Erythroblast (primary cell): ENCODE results near the gene TULP1.
"Not testable (repeated sequence)": the region's sequence is repeated elsewhere in the genome, so short reads cannot be mapped to it uniquely, and the experiment has no call there.

ENCODE experiments used
- DNase-seq, 2 experiments: peaks; one replicate each; lab custom pipeline; 2025; lab: John Stamatoyannopoulos, UW
- GATA1 ChIP-seq: IDR thresholded peaks from 2 replicates; pipeline ENCODE4 v1.6.1; 2011; ENCODE audit warnings: low read depth, mild to moderate bottlenecking, control low read depth, low read length, moderate library complexity
- POLR2A ChIP-seq: IDR thresholded peaks from 2 replicates; pipeline ENCODE4 v1.6.1; 2011; ENCODE audit warnings: mild to moderate bottlenecking, low read length

Gene TULP1

DNA sequence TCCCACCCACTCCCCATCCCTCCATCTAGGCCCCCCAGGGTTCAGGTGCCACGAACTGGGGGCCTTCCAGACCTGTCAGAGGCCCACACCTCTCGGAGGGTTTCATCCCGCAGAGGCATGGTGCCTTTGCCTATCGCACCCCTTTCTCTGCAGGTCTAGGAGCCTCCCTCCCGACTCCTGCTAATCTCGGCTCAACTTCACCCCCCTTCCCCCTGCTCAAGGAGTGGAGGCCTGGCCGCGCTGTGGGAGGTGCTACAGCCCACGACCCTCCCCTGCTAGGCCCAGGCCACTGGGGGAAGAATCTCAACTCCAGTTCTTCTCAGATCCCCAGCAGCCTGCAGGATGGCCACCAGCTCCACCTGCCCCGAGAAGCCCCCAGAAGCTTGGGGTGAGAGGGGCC is at the start of gene TULP1:
TULP1 (minus strand) TSS at position 157 of the 400 bp plus-strand sequence; CDS start at position 119, 38 bp downstream.
- TF ChIP-seq GATA1 (no peak), POLR2A (no peak)
- DNase-seq: no peak

DNA sequence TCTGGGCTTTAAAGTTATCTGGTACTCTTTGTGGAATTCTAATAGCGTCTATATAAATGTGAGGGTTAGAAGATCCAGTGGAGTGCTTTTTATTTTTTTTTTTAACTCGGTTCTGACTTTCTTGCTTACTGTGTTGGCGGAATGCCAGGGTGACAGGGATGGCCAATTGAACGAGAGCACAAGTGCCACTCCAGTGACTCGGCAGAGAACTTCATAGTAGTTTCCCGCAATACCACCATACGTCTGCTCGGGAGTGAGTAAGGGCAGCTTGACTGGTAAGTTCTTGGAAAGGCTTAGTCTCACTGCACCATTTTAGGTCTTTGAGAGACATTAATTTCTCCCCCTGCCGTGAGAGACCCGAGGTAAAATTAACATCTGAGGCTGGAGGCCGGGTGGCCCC is 49.4 kb upstream of the TULP1 start:
- no peak for DNase-seq
- TF ChIP-seq GATA1 (no peak), POLR2A (no peak)

DNA sequence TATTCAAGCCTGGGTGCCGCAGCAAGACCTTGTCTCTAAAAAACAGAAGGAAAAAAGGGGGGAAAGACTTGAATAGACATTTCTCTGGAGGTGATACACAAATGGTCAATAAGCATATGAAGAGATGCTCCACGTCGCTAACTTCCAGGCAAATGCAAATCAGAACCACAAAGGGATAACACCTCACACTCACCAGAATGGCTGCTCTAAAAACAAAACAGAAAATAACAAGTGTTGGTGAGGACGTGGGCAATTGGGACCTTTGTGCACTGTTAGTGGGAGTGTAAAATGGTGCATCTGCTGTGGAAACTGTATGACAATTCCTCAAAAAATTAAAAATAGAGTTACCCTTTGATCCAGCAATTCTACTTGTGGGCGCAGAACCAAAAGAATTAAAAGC is 48.4 kb upstream of the TULP1 start:
- DNase-seq: no peak
- TF ChIP-seq POLR2A (no peak), GATA1 (no peak)

DNA sequence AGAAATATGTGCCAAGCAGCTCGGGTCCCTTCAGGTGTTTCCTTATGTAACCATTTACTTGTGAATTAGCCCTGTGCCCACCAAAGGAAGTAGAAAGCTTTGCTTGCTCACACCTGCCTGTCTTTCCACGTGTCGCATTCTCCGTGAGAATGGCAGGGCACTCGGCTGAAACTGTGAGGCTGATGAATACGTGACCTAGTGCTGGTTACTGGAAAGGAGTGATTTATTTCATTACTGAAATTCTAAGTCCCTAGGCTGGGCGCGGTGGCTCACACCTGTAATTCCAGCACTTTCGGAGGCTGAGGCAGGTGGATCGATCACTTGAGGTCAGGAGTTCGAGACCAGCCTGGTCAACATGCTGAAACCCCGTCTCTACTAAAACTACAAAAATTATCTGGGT is 45.9 kb upstream of the TULP1 start:
- DNase-seq: no peak
- TF ChIP-seq GATA1: no peak
- TF ChIP-seq POLR2A: no peak

DNA sequence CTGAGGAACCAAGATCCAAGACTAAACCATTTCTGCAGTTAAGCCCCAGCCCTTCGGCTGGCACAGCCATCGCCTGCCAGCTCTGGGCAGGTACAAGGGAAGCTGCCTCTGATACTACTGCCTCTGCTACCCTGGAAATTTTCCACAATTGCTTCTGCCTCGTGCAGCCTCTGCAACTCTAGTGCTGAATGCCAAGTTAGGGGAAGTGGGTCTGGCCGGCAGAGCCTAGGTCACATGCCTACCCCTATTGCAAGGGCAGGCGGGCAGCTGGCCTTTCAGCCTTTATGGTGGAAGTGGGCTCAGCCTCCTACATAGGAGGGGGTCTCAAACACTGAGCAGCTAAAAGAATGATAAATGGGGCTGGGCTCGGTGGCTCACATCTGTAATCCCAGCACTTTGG is 44.5 kb upstream of the TULP1 start:
- no peak for DNase-seq
- TF ChIP-seq GATA1 (no peak), POLR2A (no peak)

DNA sequence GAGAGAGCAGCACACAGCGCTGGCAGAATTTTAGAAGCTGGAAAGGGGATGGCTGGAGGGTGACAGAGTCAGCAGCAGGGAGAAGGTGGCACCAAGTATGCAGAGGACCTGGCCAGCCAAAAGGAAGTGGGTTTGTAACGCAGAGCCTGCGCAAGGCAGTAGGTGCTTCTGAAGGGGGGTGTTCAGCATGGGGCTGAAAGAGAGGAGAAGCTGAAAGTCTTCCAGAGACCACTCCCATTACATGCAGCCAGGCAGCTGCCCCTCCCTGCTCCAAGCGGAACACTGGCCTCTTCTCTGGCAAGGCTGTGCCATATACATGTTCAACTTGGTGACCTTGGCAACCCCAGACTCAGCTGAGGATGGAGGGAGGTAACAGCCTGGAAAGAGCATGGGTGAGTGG is 42.1 kb upstream of the TULP1 start:
- TF ChIP-seq GATA1 (no peak), POLR2A (no peak)

DNA sequence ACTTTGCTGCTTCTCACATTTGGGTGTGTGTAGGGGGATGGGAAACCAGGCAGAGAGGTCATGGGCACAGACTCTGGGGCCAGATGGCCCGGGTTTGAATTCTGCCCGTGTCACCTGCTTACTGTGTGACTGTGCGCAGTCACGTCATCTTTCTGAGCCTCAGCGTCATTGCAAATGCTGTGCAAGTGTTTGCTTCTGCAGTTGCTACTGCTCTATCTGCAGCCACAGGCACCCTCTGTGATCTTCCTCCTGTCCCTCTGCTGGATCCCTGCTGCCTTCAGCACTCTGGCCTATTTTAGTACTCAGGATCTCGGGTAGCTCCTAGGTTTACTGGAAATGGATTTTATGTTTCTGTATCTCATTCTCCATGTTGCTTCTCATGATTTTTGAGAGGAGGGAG is 40.6 kb upstream of the TULP1 start:
- DNase-seq: no peak
- TF ChIP-seq GATA1 (no peak), POLR2A (no peak)

More for the DNA sequence above, 42.1 kb upstream of the TULP1 start:
- DNase-seq: no peak

DNA sequence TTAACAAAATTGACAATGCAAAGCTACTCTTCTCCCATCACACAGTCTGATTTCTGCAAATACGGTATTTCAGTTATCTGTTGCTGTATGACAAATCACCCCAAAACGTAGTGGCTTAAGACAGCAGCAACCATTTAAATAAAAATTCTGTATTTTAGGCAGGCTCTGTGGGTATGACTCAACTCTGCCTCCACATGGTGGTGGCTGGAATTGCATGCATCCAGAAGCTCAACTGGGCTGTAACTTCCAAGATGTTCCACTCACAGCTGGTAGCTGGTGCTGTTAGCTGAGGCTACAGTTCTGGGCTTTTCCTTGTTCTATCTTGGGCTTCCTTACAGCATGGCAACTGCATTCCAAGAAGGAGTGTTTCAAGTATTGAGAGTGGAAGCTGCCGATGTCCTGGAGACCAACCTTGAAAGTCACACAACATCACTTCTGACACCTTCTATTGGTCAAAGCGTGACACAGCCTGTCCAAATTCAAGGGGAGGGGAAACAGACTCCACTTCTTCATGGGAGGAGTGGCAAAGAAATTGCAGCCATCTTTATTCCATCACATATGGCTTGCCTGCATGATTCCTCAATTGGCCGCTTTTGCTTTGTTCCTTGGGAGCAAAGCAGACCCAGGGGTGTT is 39.7 kb upstream of the TULP1 start:
- DNase-seq: peak; percentile 57 to 76
- no peak for TF ChIP-seq GATA1
- no peak for TF ChIP-seq POLR2A

DNA sequence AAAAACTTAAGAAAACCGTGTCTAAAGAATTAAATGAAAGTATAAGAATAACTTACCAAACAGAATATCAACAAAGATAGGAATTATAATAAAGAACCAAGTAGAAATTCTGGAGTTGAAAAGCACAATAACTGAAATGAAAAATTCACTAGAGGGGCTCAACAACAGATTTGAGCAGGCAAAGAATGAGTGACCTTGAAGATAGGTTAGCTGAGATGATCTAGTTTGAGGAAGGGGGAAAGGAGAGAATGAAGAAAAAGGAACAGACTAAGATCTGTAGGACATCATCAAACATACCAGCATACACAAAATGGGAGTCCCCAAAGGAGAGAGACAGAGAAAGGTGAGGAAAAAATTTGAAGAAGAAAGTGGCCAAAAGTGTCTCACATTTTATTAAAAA is 37.7 kb upstream of the TULP1 start:
- TF ChIP-seq POLR2A: no peak
- TF ChIP-seq GATA1: no peak
- DNase-seq: no peak

DNA sequence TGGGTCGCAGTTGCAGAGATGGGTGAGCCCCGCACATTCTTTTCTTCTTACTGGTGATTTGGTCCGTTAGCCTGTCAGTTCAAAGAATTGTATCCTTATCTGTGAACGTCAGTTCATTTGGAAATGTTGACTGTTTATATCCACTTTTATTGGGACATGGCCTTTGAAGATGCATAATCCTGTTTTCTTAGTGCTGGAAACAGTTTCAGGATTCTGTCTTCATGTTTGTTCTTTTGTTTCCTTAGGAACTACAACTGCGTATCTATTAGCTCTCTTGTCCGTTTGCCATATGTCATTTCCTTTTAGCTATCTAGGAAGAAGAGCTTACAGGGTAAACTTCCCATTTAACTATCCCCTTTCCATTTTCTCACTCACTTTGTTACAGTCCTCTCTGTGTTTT is 35.0 kb upstream of the TULP1 start:
- no peak for DNase-seq
- TF ChIP-seq POLR2A (no peak), GATA1 (no peak)

DNA sequence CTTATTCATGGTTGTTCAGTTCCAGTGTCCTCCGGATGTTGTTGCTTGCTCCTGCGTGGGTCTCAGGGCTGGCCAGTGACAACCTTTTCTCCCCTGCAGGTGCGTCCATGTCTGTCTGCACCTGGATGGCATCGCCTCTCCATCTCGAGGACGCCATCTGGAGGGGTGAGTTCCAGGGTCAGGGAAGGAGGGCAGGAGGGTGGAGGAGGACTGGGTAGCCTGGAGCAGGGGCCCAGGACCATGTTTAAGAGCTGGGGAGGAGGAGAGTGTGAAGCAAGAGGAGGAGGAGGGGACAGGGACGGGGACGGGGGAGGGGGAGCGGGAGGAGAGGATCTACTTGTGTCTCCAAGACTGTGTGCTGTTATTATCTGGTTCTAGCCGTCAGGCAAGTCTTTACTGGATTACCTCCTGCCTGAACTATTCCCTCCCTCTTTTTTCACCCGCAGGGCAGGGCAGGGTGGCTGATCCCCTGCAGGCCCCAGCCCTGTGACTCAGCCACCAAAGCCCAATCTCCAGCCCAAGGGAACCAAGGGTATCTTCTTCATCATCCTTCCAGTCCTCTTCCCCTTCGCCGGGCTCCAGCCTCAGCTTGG is 32.2 kb upstream of the TULP1 start:
- no peak for DNase-seq
- TF ChIP-seq POLR2A (no peak), GATA1 (no peak)

DNA sequence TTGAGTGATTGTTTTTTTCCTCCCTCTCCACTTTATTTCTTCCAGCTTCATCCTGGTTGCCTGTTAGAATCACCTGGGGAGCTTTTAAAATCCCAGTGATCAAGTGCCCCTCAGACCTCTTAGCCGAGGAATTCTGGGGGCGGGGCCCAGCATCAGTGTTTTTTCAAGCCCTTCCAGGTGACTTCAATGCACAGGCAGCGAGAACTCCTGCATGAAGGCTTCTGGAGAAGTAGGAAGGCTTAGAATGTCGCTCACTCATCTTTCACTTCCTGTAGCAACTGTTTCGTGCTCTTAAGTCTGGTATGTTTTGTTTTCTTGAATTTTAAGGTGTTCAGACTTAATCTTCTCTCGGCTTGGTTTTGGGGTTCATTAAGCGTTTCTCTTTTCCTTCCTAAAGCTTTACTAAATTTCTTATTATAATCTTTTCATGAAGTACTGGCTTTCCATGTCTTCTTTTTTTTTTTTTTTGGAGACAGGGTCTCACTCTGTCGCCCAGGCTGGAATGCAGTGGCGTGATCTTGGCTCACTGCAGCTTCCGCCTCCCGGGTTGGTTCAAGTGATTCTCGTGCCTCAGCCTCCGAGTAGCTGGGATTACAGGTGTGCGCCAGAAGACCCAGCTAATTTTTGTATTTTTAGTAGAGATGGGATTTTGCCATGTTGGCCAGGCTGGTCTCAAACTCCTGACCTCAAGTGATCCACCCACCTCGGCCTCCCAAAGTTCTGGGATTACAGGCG is 30.9 kb upstream of the TULP1 start:
- TF ChIP-seq GATA1: no peak
- TF ChIP-seq POLR2A: no peak
- DNase-seq: no peak

DNA sequence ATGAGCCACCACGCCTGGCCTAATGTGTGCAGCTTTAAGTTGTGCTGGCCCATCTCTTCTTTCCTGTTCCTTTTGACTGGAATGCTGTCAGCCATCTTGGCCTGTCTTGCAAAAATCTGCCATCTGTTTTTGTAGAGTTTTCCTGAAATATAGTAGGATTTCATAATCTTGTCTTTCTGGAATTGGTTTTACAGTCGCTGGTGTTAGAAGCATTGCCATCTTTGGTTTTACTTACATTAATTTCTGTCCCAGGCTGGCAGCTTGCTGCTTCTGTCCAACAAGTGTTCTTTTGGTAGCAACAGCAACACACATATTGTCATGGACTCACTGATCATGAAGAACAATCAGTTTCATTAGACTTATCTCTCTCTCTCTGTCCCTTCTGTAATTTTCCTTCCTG is 29.1 kb upstream of the TULP1 start:
- no peak for DNase-seq
- no peak for TF ChIP-seq POLR2A
- TF ChIP-seq GATA1: no peak

DNA sequence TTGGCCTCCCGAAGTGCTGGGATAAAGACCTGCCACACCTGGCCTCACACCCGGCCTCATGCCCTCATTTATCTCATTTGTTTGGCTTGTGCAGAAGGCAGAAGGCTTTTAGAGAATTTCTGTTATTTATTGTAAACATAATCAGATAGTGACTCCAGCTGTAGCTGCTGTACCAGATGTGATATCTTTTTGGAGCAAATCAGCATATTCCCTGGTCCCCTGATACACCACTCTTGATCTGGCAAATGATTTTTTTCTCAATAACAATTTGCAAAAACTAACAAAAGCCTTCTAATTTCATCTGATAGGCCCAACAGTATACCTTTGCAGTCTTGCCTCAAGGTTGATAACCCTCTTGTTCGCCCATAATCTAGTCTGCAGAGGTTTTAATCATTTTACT is 26.5 kb upstream of the TULP1 start:
- DNase-seq: no peak
- no peak for TF ChIP-seq GATA1
- no peak for TF ChIP-seq POLR2A

DNA sequence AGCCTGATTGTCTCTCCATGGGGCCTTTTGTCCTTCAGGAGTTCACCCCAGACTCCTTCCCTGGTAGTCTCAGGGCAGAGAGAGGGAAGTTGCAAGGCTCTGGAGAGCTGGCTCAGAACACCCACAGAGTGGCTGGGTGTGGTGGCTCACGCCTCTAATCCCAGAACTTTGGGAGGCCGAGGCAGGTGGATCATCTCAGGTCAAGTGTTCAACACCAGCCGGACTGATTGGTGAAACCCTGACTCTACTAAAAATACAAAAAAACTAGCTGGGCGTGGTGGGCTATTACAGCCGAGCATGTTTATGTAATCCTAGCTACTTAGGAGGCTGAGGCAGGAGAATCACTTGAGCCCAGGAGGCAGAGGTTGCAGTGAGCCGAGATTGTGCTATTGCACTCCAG is 23.2 kb upstream of the TULP1 start:
- not testable (repeated sequence) for DNase-seq
